Stimulated activated CD8-positive, alpha-beta memory T cell treated with anti-CD3 and anti-CD28 coated beads, Interleukin-12 subunit alpha, Interleukin-12 subunit beta, amount 100 ng/mL, for 1 hour (primary cell): ENCODE measurements around the gene SPTBN5.

Experiments
- DNase-seq: peaks from one replicate; pipeline ENCODE4 v3.0.0-alpha.2; 2020; ENCODE audit warnings: low read depth

Gene SPTBN5

DNA sequence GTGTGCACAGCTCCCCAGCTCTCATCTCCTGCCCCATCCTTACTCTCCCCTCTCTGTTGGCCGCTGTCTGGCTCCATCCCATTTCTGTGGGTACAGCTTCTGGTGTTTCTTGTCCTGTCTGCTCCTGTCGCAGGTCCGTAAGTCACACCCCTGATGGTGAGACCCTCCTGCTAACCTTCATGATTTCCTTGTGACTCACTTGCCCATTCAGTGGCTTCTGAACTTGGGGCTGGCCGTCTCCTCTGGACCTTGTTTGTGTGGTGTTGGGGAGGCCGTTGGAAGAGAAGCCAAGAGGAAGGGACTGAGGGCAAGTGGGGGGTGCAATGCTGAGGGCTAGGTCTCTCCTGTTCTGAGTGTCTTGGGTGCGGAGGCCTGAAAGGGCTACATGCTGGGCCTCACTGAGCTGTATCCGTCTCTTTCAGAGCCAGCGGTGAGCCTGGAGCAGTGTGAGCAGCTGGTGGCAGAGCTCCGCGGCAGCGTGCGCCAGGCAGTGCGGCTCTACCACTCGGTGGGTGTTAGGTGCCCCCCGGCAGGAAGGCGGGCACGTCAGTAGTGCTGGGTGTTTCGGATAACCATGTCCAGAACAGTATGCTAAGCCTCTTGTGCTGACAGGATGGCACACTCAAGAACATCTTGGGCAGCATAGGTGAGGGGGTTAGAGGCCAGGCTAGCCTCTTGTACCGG, 69.6 kb downstream of the SPTBN5 start:
- no peak for DNase-seq

- no peak for DNase-seq
Observed at GRCh38 chr15:41823502-41823901, 70.4 kb downstream of the SPTBN5 start.

GRCh38 chr15:41822957-41823356, 70.9 kb downstream of the SPTBN5 start:
- no peak for DNase-seq

DNA sequence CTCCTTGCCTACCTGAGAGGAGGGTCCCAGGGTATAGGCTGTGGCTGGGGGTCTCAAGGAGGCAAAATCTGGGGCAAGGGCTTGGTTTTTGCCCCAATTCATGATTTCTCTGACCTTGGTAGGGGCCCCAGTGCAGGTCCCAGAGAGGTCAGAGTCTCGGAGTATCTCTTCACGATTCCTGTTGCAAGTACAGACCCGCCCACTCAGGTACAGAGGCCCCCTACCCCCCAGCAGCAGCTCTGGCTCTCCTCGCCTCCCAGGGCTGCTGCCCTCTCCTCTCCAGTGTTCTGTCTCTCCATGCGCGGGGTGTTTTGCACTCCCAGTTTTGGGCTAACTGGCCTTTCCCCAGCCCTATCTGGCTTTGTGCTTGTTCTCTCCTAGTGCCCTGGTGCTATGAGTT, 71.4 kb downstream of the SPTBN5 start:
- DNase-seq: no peak

GRCh38 chr15:41821831-41822230, 72.0 kb downstream of the SPTBN5 start:
- no peak for DNase-seq

- no peak for DNase-seq
Observed at GRCh38 chr15:41820791-41821423, 72.9 kb downstream of the SPTBN5 start.

GRCh38 chr15:41819455-41820050, 74.3 kb downstream of the SPTBN5 start:
- no peak for DNase-seq

- no peak for DNase-seq
Observed at GRCh38 chr15:41817781-41818180, 76.1 kb downstream of the SPTBN5 start.

DNA sequence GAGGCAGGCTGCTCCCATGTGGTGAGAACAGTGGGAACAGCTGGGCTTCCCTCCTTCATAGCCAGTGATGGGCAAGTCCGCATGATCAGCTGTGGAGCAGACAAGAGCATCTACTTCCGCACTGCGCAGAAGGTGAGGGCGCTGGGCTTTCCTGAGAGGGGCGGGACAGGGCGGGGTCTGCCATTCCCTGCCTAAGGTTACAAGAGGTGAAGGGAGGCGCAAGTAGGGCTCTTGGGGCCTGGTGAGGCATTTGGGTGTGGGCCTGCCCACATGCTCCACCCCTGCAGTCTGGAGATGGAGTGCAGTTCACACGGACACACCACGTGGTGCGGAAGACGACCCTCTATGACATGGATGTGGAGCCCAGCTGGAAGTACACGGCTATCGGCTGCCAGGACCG, 76.5 kb downstream of the SPTBN5 start:
- DNase-seq: no peak

- DNase-seq: no peak
Observed at GRCh38 chr15:41816788-41817187, 77.1 kb downstream of the SPTBN5 start.

GRCh38 chr15:41814534-41814933, 79.3 kb downstream of the SPTBN5 start:
- DNase-seq: no peak

GRCh38 chr15:41813426-41813825, 80.4 kb downstream of the SPTBN5 start:
- DNase-seq: no peak

DNA sequence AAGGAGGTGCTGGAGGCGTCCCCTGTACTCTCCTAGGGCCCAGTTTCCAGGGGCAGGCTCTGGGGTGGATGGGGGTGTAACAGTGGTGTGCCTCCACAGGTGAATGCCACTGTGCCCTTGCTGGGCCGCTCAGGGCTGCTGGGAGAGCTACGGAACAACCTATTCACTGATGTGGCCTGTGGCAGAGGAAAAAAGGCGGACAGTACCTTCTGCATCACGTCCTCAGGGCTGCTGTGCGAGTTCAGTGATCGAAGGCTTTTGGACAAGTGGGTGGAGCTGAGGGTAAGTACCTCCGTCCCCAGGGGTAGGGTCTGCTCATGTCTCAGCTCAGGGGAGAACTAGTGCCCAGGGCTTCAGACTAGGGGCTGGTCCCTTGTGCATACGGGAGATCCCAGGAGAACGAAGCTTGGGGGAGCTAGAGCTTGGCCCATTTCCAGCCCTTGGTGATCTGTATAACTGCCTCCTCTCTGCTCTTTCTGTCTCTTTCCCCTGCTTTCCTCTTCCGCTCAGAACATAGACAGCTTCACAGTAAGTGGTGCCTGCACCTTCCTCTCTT, 81.0 kb downstream of the SPTBN5 start:
- DNase-seq: no peak

- DNase-seq: peak; percentile 53
Observed at GRCh38 chr15:41811432-41812195, 82.2 kb downstream of the SPTBN5 start.

GRCh38 chr15:41810651-41811431, 83.0 kb downstream of the SPTBN5 start:
- DNase-seq: no peak

GRCh38 chr15:41809526-41810220, 84.2 kb downstream of the SPTBN5 start:
- DNase-seq: no peak

DNA sequence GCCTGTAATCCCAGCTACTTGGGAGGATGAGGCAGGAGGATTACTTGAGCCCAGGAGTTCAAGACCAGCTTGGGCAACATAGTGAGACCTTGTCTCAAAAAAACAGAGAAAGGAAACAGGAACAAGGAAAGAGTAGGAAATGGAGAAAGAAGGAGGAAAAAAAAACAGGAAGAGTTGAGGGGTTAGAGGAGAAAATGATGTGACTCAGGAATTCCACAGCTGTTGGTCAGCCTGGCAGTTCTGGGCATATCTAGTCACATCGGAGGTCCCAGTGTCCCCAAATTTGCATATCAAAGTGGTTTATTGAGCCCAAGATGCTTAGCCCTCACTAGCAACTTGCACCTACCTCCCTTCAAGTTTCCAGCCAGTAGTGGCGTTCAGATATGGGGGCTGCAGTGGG, 84.7 kb downstream of the SPTBN5 start:
- DNase-seq: no peak

DNA sequence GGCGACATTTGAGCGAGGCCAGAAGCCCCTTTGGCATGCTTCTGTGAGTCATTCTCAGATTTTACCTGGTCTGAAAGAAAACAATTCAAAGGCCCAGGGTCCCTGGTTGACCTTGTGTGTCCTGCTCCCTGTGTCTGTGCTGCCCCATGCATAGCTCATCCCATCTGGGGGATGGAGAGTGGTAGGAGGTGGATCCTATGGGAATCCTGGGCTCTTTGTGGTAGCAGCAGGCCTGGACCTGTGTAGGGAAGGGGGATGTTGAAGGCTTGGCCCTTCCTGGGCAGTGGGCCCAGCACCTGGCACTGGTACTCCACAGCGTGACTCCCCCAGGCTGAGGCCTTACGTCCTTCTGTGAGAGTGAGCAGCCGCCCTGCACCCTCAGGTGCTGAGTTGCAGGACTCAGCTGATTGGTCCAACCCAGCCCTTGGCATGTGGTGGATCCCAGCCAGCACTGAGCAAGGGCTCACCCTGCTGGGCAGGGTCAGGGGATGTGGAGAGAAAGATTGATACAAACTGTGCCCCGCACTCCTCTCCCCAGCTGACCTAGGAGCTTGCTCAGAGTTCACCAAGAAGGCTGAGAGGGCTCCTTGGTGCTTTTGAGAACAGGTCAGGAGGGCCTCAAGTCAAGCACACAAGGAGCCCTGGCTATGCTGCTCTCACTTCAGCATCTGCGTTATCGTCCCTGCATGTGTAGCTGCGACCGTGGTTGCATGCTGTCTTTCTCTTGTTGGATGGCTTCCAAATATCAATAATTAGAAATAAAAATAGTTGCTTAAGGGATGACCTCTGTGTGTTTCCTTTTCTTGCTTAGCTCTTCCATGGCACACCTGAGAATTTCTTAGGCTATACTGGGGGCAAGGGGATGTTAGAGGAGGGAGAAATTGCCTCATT, 87.3 kb downstream of the SPTBN5 start:
- no peak for DNase-seq

DNA sequence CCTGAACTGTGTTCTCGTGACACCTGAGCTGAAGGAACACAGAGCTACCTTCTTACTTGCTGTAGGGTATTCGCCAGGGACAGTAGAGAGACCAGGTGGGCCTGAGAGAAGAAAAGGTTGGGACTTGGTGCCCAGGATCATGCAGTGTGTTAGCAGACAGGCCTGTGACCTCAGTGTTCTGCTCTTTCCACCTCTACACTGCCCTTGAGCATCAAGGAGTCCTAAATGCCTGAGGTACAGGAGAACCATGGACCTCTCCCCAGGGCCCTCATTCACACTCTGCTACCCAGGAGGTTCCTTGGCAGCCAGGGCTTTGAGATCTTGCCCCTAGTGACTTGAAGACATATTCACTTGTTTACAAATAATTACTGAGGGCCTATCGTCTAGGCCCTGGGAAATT, 88.1 kb downstream of the SPTBN5 start:
- DNase-seq: no peak
